K562 (cell line): ENCODE data around the gene MCL1. TPM values are rescaled to one million over a fixed set of nuclear protein-coding genes. Genes with fewer than 3 reads are reported as not detected.
A peak's percentile ranks its signal among the peaks of the same experiment; 100 is the strongest.

Experiments
- DACH1 ChIP-seq: fragments of 450-650 bp; IDR thresholded peaks from 2 replicates; pipeline ENCODE4 v1.6.1; 2018; ENCODE audit not compliant: partially characterized antibody
- ELK3 ChIP-seq: fragments of 450-650 bp; formaldehyde crosslinking; IDR thresholded peaks from 2 replicates; pipeline ENCODE4 v1.4.0; 2020; ENCODE audit warnings: mild to moderate bottlenecking
- HES1 ChIP-seq: fragments of 450-650 bp; IDR thresholded peaks from 2 replicates; pipeline ENCODE4 v1.6.1; 2016; ENCODE audit warnings: low read depth, mild to moderate bottlenecking, moderate library complexity
- ILF3 ChIP-seq: fragments of 450-650 bp; IDR thresholded peaks from 2 replicates; pipeline ENCODE4 v1.6.1; 2018; ENCODE audit warnings: antibody characterized with exemption, mild to moderate bottlenecking, moderate library complexity, borderline replicate concordance
- JUNB ChIP-seq: fragments of 450-650 bp; formaldehyde crosslinking; conservative IDR thresholded peaks from 2 replicates; pipeline ENCODE4 v1.4.0; 2020; ENCODE audit warnings: mild to moderate bottlenecking
- KDM2B ChIP-seq: fragments of 250-450 bp; sonication (Bioruptor Pico); IDR thresholded peaks from 2 replicates; pipeline ENCODE4 v1.8.0; 2021; ENCODE audit warnings: mild to moderate bottlenecking, moderate library complexity
- LCOR ChIP-seq: sonication (generic); formaldehyde crosslinking; IDR thresholded peaks from 2 replicates; pipeline ENCODE4 v1.8.0; 2022; ENCODE audit warnings: mild to moderate bottlenecking, missing genetic modification reagents
- MECOM ChIP-seq: fragments of 250-450 bp; sonication (Bioruptor Pico); IDR thresholded peaks from 2 replicates; pipeline ENCODE4 v1.8.0; 2022; ENCODE audit warnings: inconsistent platforms
- MED1 ChIP-seq: sonication (generic); formaldehyde crosslinking; IDR thresholded peaks from 2 replicates; pipeline ENCODE4 v1.8.1; 2023; ENCODE audit warnings: missing genetic modification reagents, borderline replicate concordance
- NFXL1 ChIP-seq: fragments of 450-650 bp; formaldehyde crosslinking; IDR thresholded peaks from 2 replicates; pipeline ENCODE4 v1.4.0; 2021; ENCODE audit warnings: mild to moderate bottlenecking
- POU5F1 ChIP-seq: fragments of 150-350 bp; IDR thresholded peaks from 2 replicates; pipeline ENCODE4 v1.6.1; 2014; ENCODE audit warnings: borderline replicate concordance, low read length, low read depth, mild to moderate bottlenecking; ENCODE audit not compliant: partially characterized antibody
- RBBP5 ChIP-seq: fragments of 200-600 bp; sonication (generic); IDR thresholded peaks from 2 replicates; pipeline ENCODE4 v1.6.1; 2012; ENCODE audit warnings: borderline replicate concordance, mild to moderate bottlenecking, low read length, control low read depth, inconsistent platforms; ENCODE audit not compliant: insufficient read depth, poor library complexity, severe bottlenecking
- RUNX1 ChIP-seq: sonication (generic); IDR thresholded peaks from 2 replicates; pipeline ENCODE4 v1.6.1; 2016; ENCODE audit warnings: antibody characterized with exemption, low read depth
- SAFB ChIP-seq: fragments of 200-400 bp; formaldehyde crosslinking; IDR thresholded peaks from 2 replicates; pipeline ENCODE4 v1.6.1; 2017; ENCODE audit warnings: low read depth, low read length, borderline replicate concordance
- SMAD4 ChIP-seq: fragments of 250-450 bp; sonication (Bioruptor Pico); conservative IDR thresholded peaks from 2 replicates; pipeline ENCODE4 v1.8.0; 2021; ENCODE audit warnings: inconsistent platforms, mild to moderate bottlenecking, moderate library complexity
- SRF ChIP-seq, 2 experiments: fragments of 250-450, 450-650 bp in 1 of 2; sonication (Bioruptor Pico) in 1 of 2; sonication (generic) in 1 of 2; formaldehyde crosslinking; IDR thresholded peaks; 2 replicates each; pipeline versions ENCODE4 v1.5.0 to v1.5.1; 2020 to 2022; ENCODE audit warnings: mild to moderate bottlenecking in 1 of 2, missing genetic modification reagents in 1 of 2
- STAT5B ChIP-seq: fragments of 250-450 bp; sonication (Bioruptor Pico); IDR thresholded peaks from 2 replicates; pipeline ENCODE4 v1.8.0; 2021; ENCODE audit warnings: mild to moderate bottlenecking, inconsistent platforms
- ZBTB49 ChIP-seq: sonication (generic); formaldehyde crosslinking; IDR thresholded peaks from 2 replicates; pipeline ENCODE4 v1.8.0; 2022; ENCODE audit warnings: missing genetic modification reagents, mild to moderate bottlenecking, borderline replicate concordance
- ZNF668 ChIP-seq: fragments of 250-450 bp; sonication (Bioruptor Pico); IDR thresholded peaks from 2 replicates; pipeline ENCODE4 v1.8.0; 2022; ENCODE audit warnings: mild to moderate bottlenecking, inconsistent platforms
- polyA plus RNA-seq, 8 experiments: library from polyadenylated mRNA; depleted of rRNA in 4 of 8; stranded (reverse) in 5 of 8; unstranded in 3 of 8; fragments of >200 nt; fragmentation: Nextera tagmentation in 2 of 8; fragmentation: Illumina TruSeq in 1 of 8; extraction: Ambion mirVana in 2 of 8; extraction: Trizol in 1 of 8; gene quantifications; 2 replicates each; pipeline versions ENCODE4 v1.2.1 to v1.2.3, GENCODE V29; 2011 to 2014; ENCODE audit warnings: inconsistent platforms in 1 of 8, missing spikeins in 1 of 8
- total RNA-seq, 7 experiments: library from RNA; depleted of rRNA in 6 of 7; stranded (reverse); fragments of >200 nt in 6 of 7; fragmentation: Illumina TruSeq in 2 of 7; extraction: Trizol in 2 of 7; gene quantifications; 2 replicates each; pipeline versions ENCODE4 v1.2.1 to v1.2.3, GENCODE V29; 2011 to 2021; ENCODE audit warnings: low replicate concordance in 1 of 7

The MCL1 gene
- total and polyA plus RNA-seq, 9 of the 15 experiments (the other 6 are each of a cell fraction or from before 2014, with no cell fraction given): 27.1 to 224 (median 138) TPM

GRCh38 chr1:150545486-150546032 is 33.9 kb downstream of the MCL1 start (continued):
- TF ChIP-seq RUNX1: no peak
- TF ChIP-seq SMAD4 (CRISPR knock-in tag): peak; percentile 91
- no peak for TF ChIP-seq HES1
- TF ChIP-seq DACH1: peak; percentile 30
- TF ChIP-seq STAT5B: no peak
- no peak for TF ChIP-seq RBBP5
- TF ChIP-seq ZNF668 (CRISPR knock-in tag): no peak
- TF ChIP-seq LCOR (CRISPR knock-in tag): peak; percentile 97
- TF ChIP-seq MECOM (CRISPR knock-in tag): peak; percentile 89; the same call in 1 of the 2 replicates
- TF ChIP-seq SRF (CRISPR knock-in tag; IDR thresholded peaks at IDR 0.05): peak in 1 of 2 experiments; percentile 70; a peak in 1 of 4 replicates
- TF ChIP-seq POU5F1: no peak
- no peak; the same call in 1 of the 2 replicates for TF ChIP-seq ILF3
- TF ChIP-seq KDM2B (CRISPR knock-in tag): no peak
- TF ChIP-seq MED1: no peak
- TF ChIP-seq ELK3 (CRISPR knock-in tag): no peak
- TF ChIP-seq ZBTB49 (CRISPR knock-in tag): no peak
- no peak for TF ChIP-seq NFXL1
- TF ChIP-seq JUNB (CRISPR knock-in tag): no peak
- TF ChIP-seq SAFB: no peak
